OCI-M1 (cell line): Measurements from ENCODE around the gene RNF10.
"Not testable (repeated sequence)": the region's sequence is repeated elsewhere in the genome, so short reads cannot be mapped to it uniquely, and the experiment has no call there.

ENCODE experiments used
- DNase-seq: peaks from one replicate; lab custom pipeline; 2025; lab: John Stamatoyannopoulos, UW

RNF10 gene

DNA sequence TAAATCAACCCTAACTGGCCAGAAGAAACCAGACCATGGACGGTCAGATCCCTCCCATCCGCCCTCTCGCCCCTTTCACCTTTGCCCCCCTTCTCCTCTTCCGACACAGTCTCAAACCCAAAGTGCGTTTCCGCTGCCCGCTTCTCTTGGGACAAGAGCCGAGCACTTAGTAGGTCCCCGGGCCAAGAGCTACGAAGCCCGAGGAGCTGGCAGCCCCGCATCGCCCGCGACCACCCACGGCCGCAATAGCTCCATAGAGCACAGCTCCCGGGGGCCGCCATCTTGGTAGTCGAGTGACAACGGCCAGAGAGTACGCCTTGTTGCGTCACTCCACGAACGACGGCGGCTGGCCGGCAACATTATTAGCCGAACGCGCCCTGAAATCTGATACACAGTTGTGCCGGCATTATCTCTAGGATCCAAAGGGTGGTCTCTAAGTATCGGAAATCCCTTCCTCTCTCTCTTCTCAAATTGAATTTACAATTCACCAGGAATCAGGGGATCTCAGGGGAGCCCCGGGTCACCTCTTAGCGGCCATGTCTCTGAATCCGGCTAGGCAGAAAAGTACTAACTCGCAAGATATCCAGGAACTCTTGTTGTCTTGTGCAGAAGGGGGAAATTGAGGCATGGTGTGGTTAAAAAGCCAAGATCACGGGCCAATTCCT lies 5.2 kb upstream of the RNF10 start, which contains the start of gene COQ5:
TSS of gene COQ5 (minus strand) at position 298 of the 665 bp plus-strand sequence. CDS start at position 281, 17 bp downstream.
- DNase-seq, result peak; percentile 93

GRCh38 chr12:120529641-120530417 lies 4.3 kb upstream of the RNF10 start:
- peak; percentile 78 for DNase-seq

GRCh38 chr12:120530418-120530761 lies 3.8 kb upstream of the RNF10 start:
- not testable (repeated sequence) for DNase-seq

- DNase-seq, result peak; percentile 7
Measured at GRCh38 chr12:120532701-120533238, 1.4 kb upstream of the RNF10 start.

GRCh38 chr12:120534703-120535655 lies 823 bp downstream of the RNF10 start:
- peak; percentile 80 for DNase-seq

- no peak for DNase-seq
Measured at GRCh38 chr12:120536064-120536791, 2.1 kb downstream of the RNF10 start.

DNA sequence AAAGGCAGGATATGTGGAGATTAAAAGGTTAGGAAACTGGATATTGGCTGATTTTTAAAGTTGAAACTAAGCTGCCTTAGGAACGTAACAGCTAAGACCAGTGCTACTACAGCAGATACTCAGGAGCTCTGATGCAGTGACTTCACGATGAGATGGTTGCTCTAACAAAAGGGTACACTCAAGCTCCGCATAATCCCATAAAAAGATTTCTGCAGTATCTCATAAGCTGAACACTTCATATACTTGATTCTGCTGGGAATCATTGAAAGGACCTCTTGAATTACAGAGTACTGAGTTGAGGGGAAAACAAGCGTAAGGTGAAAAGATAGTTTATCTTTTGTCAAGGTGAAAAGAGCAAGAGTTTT lies 3.7 kb downstream of the RNF10 start:
- no peak for DNase-seq

GRCh38 chr12:120538281-120539156 lies 4.4 kb downstream of the RNF10 start:
- DNase-seq, result no peak

DNA sequence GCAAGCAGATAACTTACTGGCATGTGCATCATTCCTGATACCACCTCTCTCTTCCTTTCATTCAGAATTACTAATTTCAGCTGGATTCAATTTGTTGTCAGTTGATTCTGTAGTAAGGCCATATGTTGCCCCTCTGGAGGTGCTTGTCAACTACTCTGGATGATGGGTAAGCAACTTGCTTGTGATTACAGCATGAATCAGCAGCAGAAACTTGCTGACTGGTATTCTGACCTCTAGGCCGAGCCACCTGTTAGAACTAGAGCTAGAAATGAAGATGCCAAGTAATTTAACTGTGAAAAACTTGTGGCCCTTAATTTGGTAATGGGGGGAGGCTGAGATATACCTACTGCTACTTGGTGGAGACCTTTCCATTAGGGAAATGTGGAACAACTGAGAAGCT lies 5.1 kb downstream of the RNF10 start:
- DNase-seq, result peak; percentile 14

GRCh38 chr12:120540445-120540844 lies 6.3 kb downstream of the RNF10 start:
- peak; percentile 97 for DNase-seq

- no peak for DNase-seq
Measured at GRCh38 chr12:120542166-120542565, 8.0 kb downstream of the RNF10 start.

DNA sequence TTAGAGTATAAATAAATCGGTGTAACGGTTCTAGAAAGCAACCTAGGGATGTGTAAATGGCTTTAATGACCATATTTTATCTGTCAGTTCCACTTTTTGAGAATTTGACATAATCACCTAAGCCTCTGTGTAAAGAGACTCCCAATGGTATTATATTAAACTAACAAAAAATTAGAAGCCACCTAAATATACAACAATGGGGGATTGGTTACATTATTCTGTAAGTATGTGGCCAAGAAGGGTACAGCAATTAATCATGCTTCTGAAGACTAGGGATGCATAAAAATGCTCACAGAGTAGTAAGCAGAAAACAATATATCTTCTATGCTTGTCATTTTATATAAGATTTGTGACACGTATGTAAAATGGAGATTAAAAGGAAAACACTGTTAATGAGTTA lies 10.5 kb downstream of the RNF10 start:
- DNase-seq, result no peak

DNA sequence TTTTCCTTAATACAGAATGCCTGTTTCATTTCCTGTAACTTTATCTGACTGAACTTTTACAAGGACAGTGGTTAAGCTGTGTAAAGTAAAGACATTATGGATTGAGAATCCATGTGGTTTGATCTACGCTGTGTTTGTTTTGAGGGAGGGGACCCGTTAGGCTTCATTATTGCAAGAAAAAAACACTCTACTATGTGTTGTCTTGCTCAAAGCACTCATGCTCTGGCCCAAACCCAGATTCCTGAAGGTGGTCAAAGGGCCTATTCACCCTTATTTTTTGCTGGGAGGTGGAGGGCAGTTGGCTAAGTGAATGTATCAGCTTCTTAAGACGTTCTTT lies 11.9 kb downstream of the RNF10 start:
- DNase-seq, result no peak

DNA sequence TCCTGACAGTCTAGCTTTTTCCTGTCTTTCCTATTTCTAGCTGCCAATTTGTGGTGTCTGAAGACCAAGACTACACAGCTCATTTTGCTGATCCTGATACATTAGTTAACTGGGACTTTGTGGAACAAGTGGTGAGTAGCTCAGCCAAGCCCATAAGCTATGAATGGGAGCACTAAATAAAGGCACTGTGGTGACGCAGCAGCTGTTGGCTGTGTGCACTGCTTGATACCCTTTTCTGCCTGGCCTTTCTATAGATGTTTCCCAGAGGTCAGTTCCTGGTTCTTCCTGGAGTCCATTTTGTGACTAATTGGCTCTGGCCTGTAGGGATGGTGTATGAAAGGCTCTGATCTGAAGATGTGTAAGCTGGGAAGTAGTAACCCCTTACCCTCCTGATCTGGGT lies 20.5 kb downstream of the RNF10 start:
- DNase-seq, result no peak

GRCh38 chr12:120557589-120557988 lies 23.4 kb downstream of the RNF10 start:
- DNase-seq, result no peak

DNA sequence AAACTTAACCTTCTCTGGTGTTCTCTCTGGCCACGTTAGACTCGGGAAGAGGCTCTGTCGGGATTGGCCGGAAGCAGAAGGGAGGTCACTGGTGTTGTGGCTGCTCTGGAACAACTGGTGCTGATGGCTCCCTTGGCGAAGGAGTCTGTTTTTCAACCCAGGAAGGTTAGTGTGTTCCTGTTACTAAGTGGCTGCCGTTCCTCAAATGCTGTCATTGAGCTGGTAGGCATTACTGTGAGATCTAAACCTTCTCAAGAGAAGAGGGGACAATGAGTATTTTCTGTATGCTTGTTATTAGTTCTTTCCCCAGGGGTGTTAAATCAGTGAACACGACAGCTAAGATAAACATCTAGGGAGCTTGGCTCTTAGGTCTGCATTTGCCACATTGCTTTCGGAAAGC lies 28.8 kb downstream of the RNF10 start:
- DNase-seq, result no peak

DNA sequence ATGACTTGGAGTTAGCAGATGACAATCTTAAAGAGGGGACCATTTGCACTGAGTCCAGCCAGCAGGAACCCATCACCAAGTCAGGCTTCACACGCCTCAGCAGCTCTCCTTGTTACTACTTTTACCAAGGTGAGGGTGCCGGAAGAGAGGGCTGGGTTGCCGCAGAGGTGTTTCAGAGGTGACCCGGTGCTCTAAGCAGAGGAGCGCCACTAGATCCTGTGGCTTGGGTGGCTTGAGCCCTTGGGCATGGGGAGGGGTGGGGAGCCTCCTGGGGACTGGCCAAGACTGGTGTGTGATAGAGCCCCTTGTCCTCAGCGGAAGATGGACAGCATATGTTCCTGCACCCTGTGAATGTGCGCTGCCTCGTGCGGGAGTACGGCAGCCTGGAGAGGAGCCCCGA lies 29.3 kb downstream of the RNF10 start:
- no peak for DNase-seq

GRCh38 chr12:120571299-120571698 lies 37.1 kb downstream of the RNF10 start:
- DNase-seq, result no peak

GRCh38 chr12:120573560-120573959 lies 39.4 kb downstream of the RNF10 start:
- DNase-seq, result no peak

DNA sequence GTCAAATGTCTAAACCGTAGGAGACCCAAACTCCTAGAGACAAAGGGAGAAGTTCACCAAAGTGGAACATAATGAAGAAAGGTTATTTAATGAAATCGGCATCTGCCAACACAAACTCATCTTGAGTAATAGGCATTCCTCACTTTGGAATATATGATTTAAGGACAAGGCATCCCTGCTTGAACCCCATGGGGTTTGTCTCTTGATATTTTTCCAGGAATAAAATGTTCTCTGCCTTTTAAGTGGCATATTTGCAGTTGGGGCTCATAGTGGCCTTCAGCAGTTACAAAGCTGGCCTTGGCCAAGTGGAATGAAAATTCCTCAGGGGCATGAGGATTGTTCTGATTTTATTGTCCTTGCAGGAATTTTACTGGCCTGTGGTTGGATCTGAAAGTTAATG lies 40.0 kb downstream of the RNF10 start:
- no peak for DNase-seq

- DNase-seq, result no peak
Measured at GRCh38 chr12:120579179-120579578, 45.0 kb downstream of the RNF10 start.
